Epithelial cell of proximal tubule (primary cell): ENCODE data around the gene PIK3C2B. TPM values are rescaled to one million over a fixed set of nuclear protein-coding genes. Genes with fewer than 3 reads are reported as not detected.

Source experiments
- DNase-seq: peaks from one replicate; pipeline ENCODE4 v3.0.0-alpha.2; 2011; ENCODE audit warnings: low read depth
- H3K4me3 ChIP-seq: 2 replicates; pipeline ENCODE4 v1.5.1; 2011; ENCODE audit warnings: low read depth, mild to moderate bottlenecking, low read length
- total RNA-seq: library from RNA; depleted of rRNA; stranded (reverse); fragments of >200 nt; gene quantifications from 2 replicates; pipeline ENCODE4 v1.2.3, GENCODE V29; 2015
- TF ChIP-seq, protein P1 (sequence below): conservative IDR thresholded peaks from 2 replicates; pipeline ENCODE4 v1.5.1; 2012; ENCODE audit warnings: low read depth, mild to moderate bottlenecking, low read length

Gene PIK3C2B
- total RNA-seq, 1 donor from 2014 or later, result 2.1 TPM

DNA sequence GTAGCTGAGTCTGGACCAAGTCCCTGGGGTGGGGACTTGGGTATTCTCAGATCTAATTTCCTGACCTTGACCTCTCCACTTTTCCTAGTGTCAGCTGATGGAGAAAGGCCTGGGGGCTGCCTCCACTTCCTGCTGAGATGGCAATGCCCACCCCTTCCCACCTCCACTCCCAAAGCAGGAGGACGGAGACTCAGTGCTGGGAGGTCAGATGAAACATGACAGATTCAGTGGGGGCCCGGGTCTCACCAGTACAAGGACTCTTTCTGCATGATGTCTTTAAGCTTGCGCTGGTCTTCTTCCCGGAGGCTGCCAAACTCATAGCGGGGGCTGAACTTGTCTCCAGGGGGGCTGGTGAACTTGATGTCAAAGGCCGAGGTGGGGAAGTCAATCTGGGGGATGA, 47.4 kb downstream of the PIK3C2B start:
- no peak overlapping the region for H3K4me3 ChIP-seq
- TF ChIP-seq, protein P1, sequence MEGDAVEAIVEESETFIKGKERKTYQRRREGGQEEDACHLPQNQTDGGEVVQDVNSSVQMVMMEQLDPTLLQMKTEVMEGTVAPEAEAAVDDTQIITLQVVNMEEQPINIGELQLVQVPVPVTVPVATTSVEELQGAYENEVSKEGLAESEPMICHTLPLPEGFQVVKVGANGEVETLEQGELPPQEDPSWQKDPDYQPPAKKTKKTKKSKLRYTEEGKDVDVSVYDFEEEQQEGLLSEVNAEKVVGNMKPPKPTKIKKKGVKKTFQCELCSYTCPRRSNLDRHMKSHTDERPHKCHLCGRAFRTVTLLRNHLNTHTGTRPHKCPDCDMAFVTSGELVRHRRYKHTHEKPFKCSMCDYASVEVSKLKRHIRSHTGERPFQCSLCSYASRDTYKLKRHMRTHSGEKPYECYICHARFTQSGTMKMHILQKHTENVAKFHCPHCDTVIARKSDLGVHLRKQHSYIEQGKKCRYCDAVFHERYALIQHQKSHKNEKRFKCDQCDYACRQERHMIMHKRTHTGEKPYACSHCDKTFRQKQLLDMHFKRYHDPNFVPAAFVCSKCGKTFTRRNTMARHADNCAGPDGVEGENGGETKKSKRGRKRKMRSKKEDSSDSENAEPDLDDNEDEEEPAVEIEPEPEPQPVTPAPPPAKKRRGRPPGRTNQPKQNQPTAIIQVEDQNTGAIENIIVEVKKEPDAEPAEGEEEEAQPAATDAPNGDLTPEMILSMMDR, result no peak
- no peak for DNase-seq

DNA sequence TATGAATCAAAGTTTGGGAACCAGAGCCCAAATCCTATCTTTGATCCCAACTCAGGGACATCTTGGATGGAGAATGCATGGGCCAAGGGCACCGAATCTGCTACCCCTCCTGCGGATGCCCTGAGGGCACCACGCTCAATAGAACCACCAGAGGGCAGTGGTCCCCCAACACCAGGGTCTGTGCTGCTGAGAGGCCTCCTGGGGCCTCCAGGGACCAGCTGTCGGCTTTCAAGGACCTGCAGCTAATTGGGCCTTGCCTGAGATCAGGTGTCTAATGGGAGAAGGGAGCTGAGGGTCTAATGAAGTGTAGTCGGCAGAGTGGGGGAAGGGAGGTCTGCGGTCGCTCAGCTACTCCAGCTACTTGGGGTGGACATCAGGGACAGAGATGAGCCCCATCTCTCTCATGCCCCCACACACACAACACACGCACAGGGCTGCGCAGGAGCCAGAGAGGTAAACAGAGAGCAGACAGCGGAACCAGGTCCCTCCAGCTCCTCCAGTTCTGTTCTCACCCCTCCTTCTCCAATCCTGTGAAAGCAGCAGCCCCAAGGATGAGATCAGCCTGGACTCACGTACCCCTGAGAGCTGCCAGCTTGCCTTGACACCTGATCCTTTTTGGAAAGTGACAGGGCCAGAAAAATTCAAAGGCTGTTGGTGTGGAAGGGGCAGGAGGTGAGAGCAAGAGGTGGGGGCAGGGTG, 48.0 kb downstream of the PIK3C2B start:
- TF ChIP-seq, protein P1, result peak; percentile 82
- H3K4me3 ChIP-seq, result no peak overlapping the region
- no peak for DNase-seq

DNA sequence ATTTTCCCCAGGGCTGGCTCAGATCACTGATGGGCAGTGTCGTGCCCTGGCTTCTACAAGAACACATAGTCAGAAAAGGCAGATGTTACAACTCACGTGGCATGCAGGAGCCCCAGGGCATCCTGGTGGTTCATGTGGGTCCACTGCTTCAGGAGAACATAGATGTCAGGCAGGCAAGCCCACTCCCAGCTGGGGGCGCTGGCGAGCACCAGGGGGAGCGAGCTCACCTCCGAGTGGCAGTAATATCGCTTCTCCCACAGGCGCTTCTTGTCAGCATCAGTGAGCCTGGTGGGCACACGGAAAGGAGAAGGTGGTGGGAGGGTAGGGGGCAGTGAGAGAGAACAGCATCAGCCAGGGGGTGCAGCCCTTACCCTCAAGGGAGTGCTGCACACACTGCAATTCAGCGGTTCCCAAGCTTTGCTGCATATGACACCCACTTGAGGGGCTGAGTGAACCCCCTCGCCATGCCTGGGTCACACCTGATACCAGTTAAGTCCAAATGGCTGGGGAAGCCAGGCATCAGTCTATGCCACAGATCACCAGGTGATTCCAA, 48.7 kb downstream of the PIK3C2B start:
- DNase-seq, result no peak

More for the DNA sequence above, 48.7 kb downstream of the PIK3C2B start:
- no peak overlapping the region for H3K4me3 ChIP-seq
- TF ChIP-seq, protein P1, result peak; percentile 68

Other genes starting within 250 kb of the PIK3C2B start
- gene PLEKHA6, start 134.9 kb downstream of the PIK3C2B start, total RNA-seq, result 10.4 and 19.9 TPM in 2 replicates
- gene PPP1R15B, start 83.0 kb downstream of the PIK3C2B start, total RNA-seq, result 26.6 and 28.5 TPM in 2 replicates
- gene MDM4, start 21.6 kb upstream of the PIK3C2B start, total RNA-seq, result 6.1 and 11.2 TPM in 2 replicates
- gene LRRN2, start 190.9 kb upstream of the PIK3C2B start, total RNA-seq, result 1.1 and 5.4 TPM in 2 replicates